Activated naive CD8-positive, alpha-beta T cell (primary cell): ENCODE results near the gene F12.
"Not testable (repeated sequence)": the region's sequence is repeated elsewhere in the genome, so short reads cannot be mapped to it uniquely, and the experiment has no call there.

Source experiments
- H3K27ac Mint-ChIP-seq: one replicate; pipeline ENCODE4 v1.8.0; 2021; ENCODE audit warnings: mixed read lengths
- H3K27me3 Mint-ChIP-seq: one replicate; pipeline ENCODE4 v1.8.0; 2021; ENCODE audit warnings: mixed read lengths
- H3K36me3 Mint-ChIP-seq: one replicate; pipeline ENCODE4 v1.8.0; 2021; ENCODE audit warnings: mixed read lengths
- H3K4me1 Mint-ChIP-seq: one replicate; pipeline ENCODE4 v1.8.0; 2021; ENCODE audit warnings: low read depth, mixed read lengths
- H3K4me3 Mint-ChIP-seq: one replicate; pipeline ENCODE4 v1.8.0; 2021; ENCODE audit warnings: mild to moderate bottlenecking, mixed read lengths
- H3K9me3 Mint-ChIP-seq: one replicate; pipeline ENCODE4 v1.8.0; 2021; ENCODE audit warnings: low read depth, mixed read lengths

F12 gene

DNA sequence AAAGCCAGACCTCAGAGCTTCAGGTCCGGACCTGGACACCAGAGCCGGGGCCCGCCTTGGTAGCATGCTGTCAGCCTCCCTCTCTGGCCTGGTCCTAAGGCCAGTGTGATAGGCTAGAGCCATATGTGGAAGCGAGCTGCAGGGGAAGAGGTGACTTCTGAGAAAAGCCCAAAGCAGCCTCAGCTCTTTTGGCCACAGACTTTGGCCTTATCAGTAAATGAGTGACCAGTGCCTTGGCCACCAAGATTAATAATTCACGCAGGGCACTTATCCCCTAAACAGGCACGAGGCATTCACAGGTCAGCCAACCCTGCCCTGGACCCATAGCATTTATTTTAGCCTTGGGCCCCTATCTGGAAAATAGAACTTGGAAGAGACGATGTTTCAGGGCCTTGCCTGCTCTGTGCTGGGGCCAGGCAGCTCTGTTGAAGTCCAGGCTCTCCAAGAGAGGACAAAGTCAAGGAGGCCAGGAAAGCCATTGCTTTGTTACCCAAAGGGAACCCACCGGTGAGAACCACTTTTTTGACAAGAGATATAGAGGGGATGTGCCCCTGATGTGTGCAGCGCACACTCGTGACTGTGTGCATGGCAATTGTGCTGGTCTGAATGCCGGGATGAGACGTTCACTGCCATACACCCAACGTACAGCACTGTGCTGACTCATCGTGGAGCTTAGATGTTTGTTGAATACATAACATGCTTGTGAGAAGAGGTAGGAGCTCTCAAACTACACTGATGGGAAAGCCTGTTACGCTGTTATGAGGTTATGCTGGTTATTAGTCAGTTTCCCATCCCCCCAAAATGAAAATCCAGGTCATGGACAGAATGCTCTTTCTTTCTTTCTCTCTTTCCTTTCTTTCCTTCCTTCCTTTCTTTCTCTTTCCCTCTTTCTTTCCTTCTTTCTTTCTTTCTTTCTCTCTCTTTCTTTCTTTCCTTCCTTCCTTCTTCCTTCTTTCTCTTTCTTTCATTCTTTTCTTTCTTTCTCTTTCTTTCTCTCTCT, 30.2 kb downstream of the F12 start:
- no peak overlapping the region for H3K4me3 Mint-ChIP-seq
- no peaks in the 10 kb centered on the region for H3K9me3 Mint-ChIP-seq
- peaks cover 42% of the 10 kb centered on the region for H3K4me1 Mint-ChIP-seq
- H3K27me3 Mint-ChIP-seq: no peaks in the 10 kb centered on the region
- H3K36me3 Mint-ChIP-seq: no peaks in the 10 kb centered on the region
- H3K27ac Mint-ChIP-seq: peak overlapping the region; percentile 24

GRCh38 chr5:177377851-177378776, 31.2 kb downstream of the F12 start:
- no peaks in the 10 kb centered on the region for H3K36me3 Mint-ChIP-seq
- no peaks in the 10 kb centered on the region for H3K27me3 Mint-ChIP-seq
- no peaks in the 10 kb centered on the region for H3K9me3 Mint-ChIP-seq
- H3K27ac Mint-ChIP-seq: no peak overlapping the region
- H3K4me1 Mint-ChIP-seq: peaks cover 50% of the 10 kb centered on the region
- no peak overlapping the region for H3K4me3 Mint-ChIP-seq

DNA sequence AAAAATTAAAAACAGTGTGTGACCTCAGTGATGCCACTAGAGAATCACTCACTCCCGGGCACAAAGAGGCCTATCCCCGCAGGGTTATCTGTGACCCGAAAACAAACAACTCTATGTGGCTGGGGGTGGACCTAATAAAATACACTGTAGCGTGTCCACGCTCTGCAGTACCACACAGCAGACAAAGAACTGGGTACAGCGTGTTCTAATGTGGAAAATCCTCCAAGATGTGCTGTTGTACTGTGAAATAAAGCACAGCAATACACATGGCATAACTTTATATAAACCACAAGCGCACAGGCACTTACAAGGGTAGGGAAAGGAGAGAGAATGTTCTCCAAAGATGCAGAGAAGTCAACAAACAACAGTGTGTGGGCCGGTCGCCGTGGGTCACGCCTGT, 33.3 kb downstream of the F12 start:
- H3K4me3 Mint-ChIP-seq: no peak overlapping the region
- H3K36me3 Mint-ChIP-seq: no peaks in the 10 kb centered on the region
- peak overlapping the region; percentile 41 for H3K27ac Mint-ChIP-seq
- H3K4me1 Mint-ChIP-seq: peaks cover 58% of the 10 kb centered on the region
- no peaks in the 10 kb centered on the region for H3K27me3 Mint-ChIP-seq
- H3K9me3 Mint-ChIP-seq: no peaks in the 10 kb centered on the region

GRCh38 chr5:177375516-177375915, 33.8 kb downstream of the F12 start:
- H3K4me3 Mint-ChIP-seq, H3K36me3 Mint-ChIP-seq, H3K9me3 Mint-ChIP-seq, H3K27me3 Mint-ChIP-seq: not testable (repeated sequence)
- peak overlapping the region; percentile 66 for H3K27ac Mint-ChIP-seq
- peaks cover 58% of the 10 kb centered on the region for H3K4me1 Mint-ChIP-seq

DNA sequence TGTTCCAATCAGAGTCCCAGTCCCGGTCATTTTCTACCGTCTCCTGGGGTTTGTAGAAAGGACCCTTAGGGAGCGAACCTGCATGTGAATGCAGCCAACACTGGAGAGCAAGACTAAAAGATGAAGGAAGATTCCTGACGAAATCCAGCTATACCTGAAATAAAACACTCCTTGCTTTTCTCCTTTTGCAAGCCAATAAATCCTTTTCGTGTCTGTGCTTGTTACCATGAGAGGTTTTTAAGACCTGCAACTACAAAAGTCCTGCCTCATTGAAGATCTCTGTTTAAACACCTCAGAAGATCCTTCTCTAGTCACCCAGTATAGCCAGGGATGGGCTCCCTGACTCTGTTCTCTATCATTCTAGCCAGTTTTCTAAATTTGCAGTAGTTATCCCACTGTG, 35.2 kb downstream of the F12 start:
- H3K9me3 Mint-ChIP-seq: no peaks in the 10 kb centered on the region
- H3K27ac Mint-ChIP-seq: peak overlapping the region; percentile 77
- no peak overlapping the region for H3K4me3 Mint-ChIP-seq

GRCh38 chr5:177373806-177374205, 35.6 kb downstream of the F12 start:
- peaks cover 5% of the 10 kb centered on the region for H3K36me3 Mint-ChIP-seq
- no peaks in the 10 kb centered on the region for H3K27me3 Mint-ChIP-seq
- peaks cover 59% of the 10 kb centered on the region for H3K4me1 Mint-ChIP-seq
- no peak overlapping the region for H3K4me3 Mint-ChIP-seq
- H3K27ac Mint-ChIP-seq: peak overlapping the region; percentile 77
- H3K9me3 Mint-ChIP-seq: no peaks in the 10 kb centered on the region

More for the DNA sequence above, 35.2 kb downstream of the F12 start:
- H3K36me3 Mint-ChIP-seq: peaks cover 1% of the 10 kb centered on the region
- H3K4me1 Mint-ChIP-seq: peaks cover 58% of the 10 kb centered on the region
- no peaks in the 10 kb centered on the region for H3K27me3 Mint-ChIP-seq

- peak overlapping the region; percentile 84 for H3K27ac Mint-ChIP-seq
- peaks cover 8% of the 10 kb centered on the region for H3K36me3 Mint-ChIP-seq
- peak overlapping the region; percentile 73 for H3K4me3 Mint-ChIP-seq
- H3K9me3 Mint-ChIP-seq: no peaks in the 10 kb centered on the region
- peaks cover 65% of the 10 kb centered on the region for H3K4me1 Mint-ChIP-seq
- no peaks in the 10 kb centered on the region for H3K27me3 Mint-ChIP-seq
Observed at GRCh38 chr5:177372910-177373309, 36.5 kb downstream of the F12 start.

GRCh38 chr5:177372034-177372896, 37.1 kb downstream of the F12 start:
- peaks cover 65% of the 10 kb centered on the region for H3K4me1 Mint-ChIP-seq

DNA sequence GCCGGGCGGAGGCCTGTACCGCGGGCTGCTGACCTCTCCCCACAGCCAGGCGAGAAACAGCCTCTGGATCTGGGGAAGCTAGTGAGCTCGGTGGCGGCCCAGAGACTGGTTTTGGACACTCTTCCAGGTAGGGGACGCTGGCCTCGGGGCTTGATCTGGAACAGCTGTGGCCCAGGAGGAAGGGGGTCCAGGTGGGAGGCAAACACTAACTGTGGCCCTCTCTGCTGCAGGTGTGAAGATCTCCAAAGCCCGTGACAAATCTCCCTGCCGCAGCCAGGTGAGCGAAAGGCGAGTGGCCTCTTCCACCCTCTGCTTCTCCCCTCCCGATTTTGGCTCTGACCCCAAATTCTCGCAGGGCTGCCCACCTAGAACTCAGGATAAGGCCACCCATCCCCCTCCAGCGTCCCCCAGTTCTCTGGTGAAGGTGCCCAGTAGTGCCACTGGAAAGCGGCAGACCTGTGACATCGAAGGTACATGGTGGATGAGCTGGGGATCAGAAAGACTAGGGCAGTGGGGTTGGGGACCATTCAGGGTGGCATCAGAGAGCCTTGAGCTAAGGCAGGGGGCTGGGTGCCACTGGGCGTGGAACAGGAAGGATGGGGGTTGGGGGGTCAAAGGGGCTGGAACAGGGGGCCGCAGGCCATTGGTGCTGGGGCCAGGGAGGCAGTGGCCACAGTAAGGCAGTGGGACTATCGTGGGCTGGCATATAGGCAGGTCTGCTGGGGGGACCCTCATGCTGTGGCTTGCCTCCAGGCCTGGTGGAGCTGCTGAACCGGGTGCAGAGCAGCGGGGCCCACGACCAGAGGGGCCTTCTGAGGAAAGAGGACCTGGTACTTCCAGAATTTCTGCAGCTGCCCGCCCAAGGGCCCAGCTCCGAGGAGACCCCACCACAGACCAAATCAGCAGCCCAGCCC, 38.0 kb downstream of the F12 start:
- H3K4me3 Mint-ChIP-seq: peak overlapping the region; percentile 64
- peak overlapping the region; percentile 84 for H3K27ac Mint-ChIP-seq
- H3K36me3 Mint-ChIP-seq: peaks cover 8% of the 10 kb centered on the region
- no peaks in the 10 kb centered on the region for H3K27me3 Mint-ChIP-seq
- no peaks in the 10 kb centered on the region for H3K9me3 Mint-ChIP-seq
- peaks cover 64% of the 10 kb centered on the region for H3K4me1 Mint-ChIP-seq

More at GRCh38 chr5:177372034-177372896, 37.1 kb downstream of the F12 start:
- H3K4me3 Mint-ChIP-seq: peak overlapping the region; percentile 73
- H3K9me3 Mint-ChIP-seq: no peaks in the 10 kb centered on the region
- no peaks in the 10 kb centered on the region for H3K27me3 Mint-ChIP-seq
- peak overlapping the region; percentile 84 for H3K27ac Mint-ChIP-seq
- peaks cover 8% of the 10 kb centered on the region for H3K36me3 Mint-ChIP-seq

DNA sequence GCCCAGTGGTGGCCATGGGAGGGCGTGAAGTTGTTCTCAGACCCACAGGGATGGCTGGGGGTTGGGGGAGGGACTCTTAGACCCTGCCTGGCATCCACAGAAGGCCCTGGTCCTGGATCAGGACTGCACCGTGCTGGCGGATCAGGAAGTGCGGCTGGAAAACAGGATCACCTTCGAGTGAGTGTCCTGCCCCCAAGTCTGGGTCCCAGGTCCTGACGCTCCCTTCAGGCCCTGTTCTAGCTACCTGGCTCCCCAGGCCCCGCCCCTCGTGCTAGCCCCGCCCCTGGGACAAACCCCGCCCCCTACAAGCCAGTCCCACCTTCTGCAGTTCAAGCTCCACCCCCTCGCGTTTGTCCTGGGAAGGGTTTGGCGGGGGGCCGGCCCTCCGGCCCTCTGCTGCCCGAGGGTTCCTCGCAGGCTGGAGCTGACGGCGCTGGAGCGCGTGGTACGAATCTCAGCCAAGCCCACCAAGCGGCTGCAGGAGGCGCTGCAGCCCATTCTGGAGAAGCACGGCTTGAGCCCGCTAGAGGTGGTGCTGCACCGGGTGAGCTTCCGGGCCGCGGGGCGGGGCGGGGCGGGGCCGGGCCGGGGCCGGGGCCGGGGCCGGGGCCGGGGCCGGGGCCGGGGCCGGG, 38.8 kb downstream of the F12 start:
- no peaks in the 10 kb centered on the region for H3K27me3 Mint-ChIP-seq
- peaks cover 8% of the 10 kb centered on the region for H3K36me3 Mint-ChIP-seq
- no peaks in the 10 kb centered on the region for H3K9me3 Mint-ChIP-seq
- H3K4me3 Mint-ChIP-seq: no peak overlapping the region
- H3K4me1 Mint-ChIP-seq: peaks cover 63% of the 10 kb centered on the region
- no peak overlapping the region for H3K27ac Mint-ChIP-seq

GRCh38 chr5:177369645-177370440, 39.5 kb downstream of the F12 start:
- H3K36me3 Mint-ChIP-seq: peaks cover 8% of the 10 kb centered on the region
- H3K27me3 Mint-ChIP-seq: no peaks in the 10 kb centered on the region
- peaks cover 62% of the 10 kb centered on the region for H3K4me1 Mint-ChIP-seq
- H3K27ac Mint-ChIP-seq: no peak overlapping the region
- no peak overlapping the region for H3K4me3 Mint-ChIP-seq
- H3K9me3 Mint-ChIP-seq: no peaks in the 10 kb centered on the region

DNA sequence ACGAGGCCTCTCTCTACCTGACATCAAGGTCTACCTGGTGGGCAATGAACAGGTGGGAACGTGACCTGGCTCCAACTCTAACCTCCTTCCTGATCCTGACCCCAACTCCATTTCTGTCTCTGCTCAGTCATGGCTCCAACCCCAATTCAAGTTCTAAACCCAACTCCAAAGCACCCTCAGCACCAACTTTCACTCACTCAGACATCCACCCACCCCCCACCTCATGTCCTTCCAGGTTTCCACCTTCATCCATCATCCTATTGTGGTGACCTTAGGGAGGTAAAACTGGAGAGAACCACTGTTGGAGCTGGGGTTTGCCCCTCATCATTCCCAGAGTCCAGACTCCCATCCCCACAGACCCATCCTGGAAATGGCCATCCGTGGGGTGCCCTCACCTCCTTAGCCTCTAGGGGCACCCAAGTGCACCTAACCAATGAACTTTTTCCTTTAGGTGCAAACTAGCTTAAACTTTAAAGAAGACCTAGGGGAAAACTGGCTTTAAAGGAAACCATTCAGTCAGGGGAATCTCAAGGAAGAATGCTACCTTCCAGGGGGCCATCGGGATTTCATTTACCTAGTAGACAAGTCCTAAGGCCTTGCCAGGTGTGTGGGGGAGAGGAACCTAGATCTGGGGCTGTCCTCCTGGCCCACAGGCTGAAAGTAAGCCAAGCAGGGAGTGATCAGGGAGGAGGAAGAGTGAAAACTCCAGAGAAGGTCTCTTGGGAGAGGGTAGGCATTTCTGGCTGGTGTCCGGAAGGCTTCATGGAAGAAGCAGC, 40.3 kb downstream of the F12 start:
- H3K27me3 Mint-ChIP-seq: no peaks in the 10 kb centered on the region
- H3K27ac Mint-ChIP-seq: peak overlapping the region; percentile 78
- H3K4me1 Mint-ChIP-seq: peaks cover 64% of the 10 kb centered on the region
- peak overlapping the region; percentile 51 for H3K4me3 Mint-ChIP-seq
- peaks cover 8% of the 10 kb centered on the region for H3K36me3 Mint-ChIP-seq
- no peaks in the 10 kb centered on the region for H3K9me3 Mint-ChIP-seq
